GM23248 (cell line): ENCODE measurements around the gene DOK1. TPM values are rescaled to one million over a fixed set of nuclear protein-coding genes. Genes with fewer than 3 reads are reported as not detected.

Source experiments
- DNase-seq: peaks from one replicate; pipeline ENCODE4 v3.0.0-alpha.2; 2015
- H2AFZ ChIP-seq: fragments of 200-600 bp; sonication (generic); 2 replicates; pipeline ENCODE4 v1.6.1; 2016; ENCODE audit warnings: antibody characterized with exemption
- H3F3A ChIP-seq: fragments of 200-600 bp; sonication (generic); 2 replicates; pipeline ENCODE4 v1.6.1; 2016; ENCODE audit warnings: mild to moderate bottlenecking, antibody characterized with exemption, mixed run types; ENCODE audit not compliant: insufficient read depth
- H3K27ac ChIP-seq: fragments of 200-600 bp; sonication (generic); 2 replicates; pipeline ENCODE4 v1.5.1; 2016; ENCODE audit warnings: mild to moderate bottlenecking
- H3K27me3 ChIP-seq: fragments of 200-600 bp; sonication (generic); replicated peaks from 2 replicates; pipeline ENCODE4 v1.6.1; 2016; ENCODE audit warnings: mild to moderate bottlenecking; ENCODE audit not compliant: insufficient read depth
- H3K36me3 ChIP-seq: fragments of 200-600 bp; sonication (generic); 2 replicates; pipeline ENCODE4 v1.6.1; 2016; ENCODE audit warnings: low read depth, mild to moderate bottlenecking
- H3K4me1 ChIP-seq: fragments of 200-600 bp; sonication (generic); 2 replicates; pipeline ENCODE4 v1.6.1; 2016; ENCODE audit warnings: mild to moderate bottlenecking; ENCODE audit not compliant: insufficient read depth
- H3K4me2 ChIP-seq: fragments of 200-600 bp; sonication (generic); one replicate; pipeline ENCODE4 v1.6.1; 2016; ENCODE audit warnings: mild to moderate bottlenecking; ENCODE audit not compliant: unreplicated experiment
- H3K4me3 ChIP-seq: fragments of 200-600 bp; sonication (generic); 2 replicates; pipeline ENCODE4 v1.5.1; 2016; ENCODE audit warnings: mild to moderate bottlenecking
- H3K79me2 ChIP-seq: fragments of 200-600 bp; sonication (generic); 2 replicates; pipeline ENCODE4 v1.6.1; 2016; ENCODE audit warnings: mild to moderate bottlenecking; ENCODE audit not compliant: insufficient read depth
- H3K9ac ChIP-seq: fragments of 200-600 bp; sonication (generic); 2 replicates; pipeline ENCODE4 v1.6.1; 2016; ENCODE audit warnings: mild to moderate bottlenecking
- H3K9me2 ChIP-seq: fragments of 200-600 bp; sonication (generic); 2 replicates; pipeline ENCODE4 v1.6.1; 2016; ENCODE audit warnings: mixed run types, mild to moderate bottlenecking, moderate library complexity; ENCODE audit not compliant: insufficient read depth
- H3K9me3 ChIP-seq: fragments of 200-600 bp; sonication (generic); one replicate; pipeline ENCODE4 v1.6.1; 2017; ENCODE audit warnings: low read depth
- H4K20me1 ChIP-seq: fragments of 200-600 bp; sonication (generic); 2 replicates; pipeline ENCODE4 v1.6.0; 2016; ENCODE audit not compliant: insufficient read depth
- EZH2 ChIP-seq: fragments of 200-600 bp; sonication (generic); IDR thresholded peaks from 2 replicates; pipeline ENCODE4 v1.6.1; 2018; ENCODE audit warnings: antibody characterized with exemption, mild to moderate bottlenecking; ENCODE audit not compliant: insufficient read depth, poor library complexity, severe bottlenecking
- EZH2phosphoT487 ChIP-seq: fragments of 200-600 bp; sonication (generic); IDR thresholded peaks from 2 replicates; pipeline ENCODE4 v1.6.1; 2018; ENCODE audit warnings: antibody characterized with exemption, moderate library complexity, mild to moderate bottlenecking, low read depth; ENCODE audit not compliant: insufficient read depth
- WGBS, 2 experiments: methylation state at CpG; one replicate each; pipeline ENCODE4 v1.1.6; 2015 to 2017; ENCODE audit warnings: low lambda C conversion rate in 2 of 2, low coverage in 1 of 2; ENCODE audit errors: missing lambda C conversion rate in 2 of 2; 5-methylcytosine and 5-hydroxymethylcytosine counted together
- in situ Hi-C: fragments of 300-500 bp; cut with MboI; formaldehyde crosslinking; loops from 2 replicates; pipeline ENCODE4 v1.15.0; 2020
- polyA plus RNA-seq: library from polyadenylated mRNA; unstranded; fragments of >200 nt; fragmentation: Nextera tagmentation; extraction: Ambion mirVana; gene quantifications from 2 replicates; pipeline ENCODE4 v1.2.1, GENCODE V29; 2016
- total RNA-seq: library from RNA; depleted of rRNA; stranded (reverse); fragments of >200 nt; shearing (Covaris generic); gene quantifications from 2 replicates; pipeline ENCODE4 v1.2.3, GENCODE V29; 2014

Gene DOK1
- total and polyA plus RNA-seq, 2 experiments from 2014 or later = 32.2 to 32.6 TPM

- DNase-seq = no peak
- Histone ChIP-seq H4K20me1 (no peaks in the 10 kb centered on the region), H3K27me3 (no peaks in the 10 kb centered on the region), H3K4me1 (peaks cover 22% of the 10 kb centered on the region), H3K9me3 (no peaks in the 10 kb centered on the region), H3K27ac (no peak overlapping the region), H3K4me2 (peak overlapping the region; percentile 94), H3F3A (peaks cover 20% of the 10 kb centered on the region; the same call in 1 of the 2 replicates), H3K4me3 (peak overlapping the region; percentile 80; the same call in 1 of the 2 replicates), H3K79me2 (peaks cover 51% of the 10 kb centered on the region), H2AFZ (no peak overlapping the region), H3K9me2 (no peaks in the 10 kb centered on the region), H3K9ac (peak overlapping the region; percentile 89), H3K36me3 (0 out of 2 replicates have a peak, but pooled peaks cover 4% of the 10 kb centered on the region)
- in situ Hi-C loops = no loop called here
- TF ChIP-seq EZH2 (no peak), EZH2phosphoT487 (no peak)
- 82 to 86% methylated on average over 7 of the region's 7 CpGs for WGBS, 2 experiments
These were observed 22.9 kb upstream of the DOK1 start for GRCh38 chr2:74531666-74532065.

- Histone ChIP-seq H3F3A (peaks cover 20% of the 10 kb centered on the region; the same call in 1 of the 2 replicates), H2AFZ (no peak overlapping the region), H3K9me3 (no peaks in the 10 kb centered on the region), H4K20me1 (no peaks in the 10 kb centered on the region), H3K9me2 (no peaks in the 10 kb centered on the region), H3K4me3 (peak overlapping the region; percentile 80; the same call in 1 of the 2 replicates), H3K4me2 (no peak overlapping the region), H3K79me2 (peaks cover 46% of the 10 kb centered on the region), H3K36me3 (no peaks in the 10 kb centered on the region), H3K27ac (no peak overlapping the region), H3K27me3 (no peaks in the 10 kb centered on the region), H3K9ac (no peak overlapping the region), H3K4me1 (peaks cover 22% of the 10 kb centered on the region)
- in situ Hi-C loops = no loop called here
- TF ChIP-seq EZH2 (no peak), EZH2phosphoT487 (no peak)
- DNase-seq = peak; percentile 72
These were observed 22.3 kb upstream of the DOK1 start for GRCh38 chr2:74532222-74532621.

- no peak overlapping the region for H3K4me3 ChIP-seq
- H3K9me2 ChIP-seq = no peaks in the 10 kb centered on the region
- H3K9ac ChIP-seq = no peak overlapping the region
- no peak overlapping the region for H3K27ac ChIP-seq
- in situ Hi-C loops = no loop called here
- no peaks in the 10 kb centered on the region for H3K9me3 ChIP-seq
- peaks cover 34% of the 10 kb centered on the region for H3K79me2 ChIP-seq
- no peak overlapping the region for H2AFZ ChIP-seq
- H4K20me1 ChIP-seq = no peaks in the 10 kb centered on the region
- peaks cover 16% of the 10 kb centered on the region for H3K4me1 ChIP-seq
- peaks cover 30% of the 10 kb centered on the region for H3F3A ChIP-seq
- TF ChIP-seq EZH2phosphoT487 = no peak
- no peak for TF ChIP-seq EZH2
- 77 to 80% methylated on average over 4 of the region's 4 CpGs for WGBS, 2 experiments
- DNase-seq = no peak
- H3K4me2 ChIP-seq = no peak overlapping the region
- H3K36me3 ChIP-seq = no peaks in the 10 kb centered on the region
- H3K27me3 ChIP-seq = no peaks in the 10 kb centered on the region
These were observed 21.1 kb upstream of the DOK1 start for GRCh38 chr2:74533464-74533863.

- Histone ChIP-seq H3K4me3 (no peak overlapping the region), H3K9me3 (no peaks in the 10 kb centered on the region), H3K79me2 (peaks cover 24% of the 10 kb centered on the region), H3K27ac (no peak overlapping the region), H3F3A (peaks cover 31% of the 10 kb centered on the region), H3K4me1 (peaks cover 14% of the 10 kb centered on the region), H3K36me3 (no peaks in the 10 kb centered on the region), H4K20me1 (no peaks in the 10 kb centered on the region), H2AFZ (no peak overlapping the region), H3K4me2 (no peak overlapping the region), H3K9ac (no peak overlapping the region), H3K27me3 (no peaks in the 10 kb centered on the region), H3K9me2 (no peaks in the 10 kb centered on the region)
- DNase-seq = no peak
- in situ Hi-C loops = no loop called here
- TF ChIP-seq EZH2phosphoT487 (no peak), EZH2 (no peak)
- 71 to 72% methylated on average over 11 to 12 of the region's 12 CpGs for WGBS, 2 experiments
These were observed 20.1 kb upstream of the DOK1 start for GRCh38 chr2:74534411-74534810.

GRCh38 chr2:74535440-74535965 is 19.0 kb upstream of the DOK1 start:
- DNase-seq = no peak
- 92% methylated on average over 10 of the region's 10 CpGs for WGBS, 2 experiments
- H3K27ac ChIP-seq = no peak overlapping the region
- H3K27me3 ChIP-seq = no peaks in the 10 kb centered on the region
- H3K9me3 ChIP-seq = no peaks in the 10 kb centered on the region
- no peaks in the 10 kb centered on the region for H4K20me1 ChIP-seq
- H3K36me3 ChIP-seq = no peaks in the 10 kb centered on the region
- H3K4me2 ChIP-seq = no peak overlapping the region
- in situ Hi-C loops = no loop called here
- no peak overlapping the region for H2AFZ ChIP-seq
- H3K4me3 ChIP-seq = no peak overlapping the region
- H3F3A ChIP-seq = peaks cover 35% of the 10 kb centered on the region
- H3K4me1 ChIP-seq = peaks cover 21% of the 10 kb centered on the region
- TF ChIP-seq EZH2 (no peak), EZH2phosphoT487 (no peak)
- peaks cover 17% of the 10 kb centered on the region for H3K79me2 ChIP-seq
- no peak overlapping the region for H3K9ac ChIP-seq
- H3K9me2 ChIP-seq = no peaks in the 10 kb centered on the region
